CD4-positive, alpha-beta T cell treated with Interferon gamma for 1 hour (primary cell): ENCODE measurements around the gene NOTCH4.
"Not testable (repeated sequence)": the region's sequence is repeated elsewhere in the genome, so short reads cannot be mapped to it uniquely, and the experiment has no call there.

Source experiments
- DNase-seq: peaks from one replicate; pipeline ENCODE4 v3.0.0-alpha.2; 2020

The NOTCH4 gene

DNA sequence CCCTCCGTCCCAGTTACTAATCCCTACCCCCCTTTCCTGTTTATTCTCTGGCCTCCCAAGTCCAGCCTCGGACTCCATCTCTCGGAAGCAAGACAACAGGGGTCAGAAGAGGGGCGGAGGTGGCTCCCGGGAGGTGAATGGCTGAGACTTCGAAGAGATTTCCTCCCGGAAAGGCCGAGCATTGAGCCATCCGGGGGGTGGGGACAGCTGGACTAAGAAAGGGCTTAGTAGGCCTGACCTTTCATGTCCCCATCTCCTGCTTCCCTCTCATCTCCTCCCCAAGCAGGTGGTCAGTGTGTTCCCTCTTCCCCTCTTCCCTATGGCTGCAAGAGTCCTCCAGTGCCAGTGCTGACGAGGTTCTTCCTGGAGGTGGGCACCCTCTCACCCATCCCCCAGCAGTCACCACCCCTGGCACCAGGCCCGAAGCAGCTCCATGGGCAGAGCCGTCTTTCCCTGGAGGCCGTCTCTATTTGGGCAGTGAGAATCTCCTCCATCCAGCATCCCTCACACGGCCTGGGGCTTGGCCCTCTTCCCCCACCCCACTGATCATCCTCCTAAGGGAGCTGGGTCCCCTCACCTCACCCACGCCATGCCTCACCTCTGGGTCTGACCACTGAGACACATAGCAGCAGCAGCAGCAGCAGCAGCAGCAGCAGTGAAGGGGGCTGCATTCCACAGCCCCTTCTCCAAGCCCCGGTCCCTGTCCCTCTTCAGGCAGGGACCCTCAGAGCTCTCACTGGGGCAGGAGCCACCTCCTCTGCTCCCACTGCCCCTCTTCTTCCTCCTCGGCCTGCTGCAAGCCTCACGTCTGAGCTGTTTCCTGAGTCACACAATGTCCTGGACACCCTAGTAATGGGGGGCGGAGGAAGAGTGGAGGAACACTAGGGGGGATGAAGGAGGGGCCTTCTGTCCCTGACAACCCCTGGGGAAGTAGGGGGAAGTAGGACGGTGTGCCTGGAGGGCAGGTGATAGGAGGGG lies at the start of gene NOTCH4:
NOTCH4 (minus strand) TSS at position 810 of the 978 bp plus-strand sequence; CDS start at position 671, 139 bp downstream.
- DNase-seq, result no peak

DNA sequence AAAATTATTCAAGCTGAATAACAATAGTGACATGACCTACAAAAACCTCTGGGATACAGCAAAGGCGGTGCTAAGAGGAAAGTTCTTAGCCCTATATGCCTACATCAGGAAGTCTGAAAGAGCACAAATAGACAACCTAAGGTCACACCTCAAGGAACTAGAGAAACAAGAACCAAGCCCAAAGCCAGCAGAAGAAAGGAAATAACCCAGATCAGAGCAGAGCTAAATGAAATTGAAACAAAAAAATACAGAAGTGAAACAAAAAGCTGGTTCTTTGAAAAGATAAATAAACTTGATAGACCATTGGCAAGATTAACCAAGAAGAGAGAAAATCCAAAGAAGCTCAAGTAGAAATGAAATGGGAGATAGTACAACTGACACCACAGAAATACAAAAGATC lies 47.6 kb upstream of the NOTCH4 start:
- DNase-seq, result no peak

DNA sequence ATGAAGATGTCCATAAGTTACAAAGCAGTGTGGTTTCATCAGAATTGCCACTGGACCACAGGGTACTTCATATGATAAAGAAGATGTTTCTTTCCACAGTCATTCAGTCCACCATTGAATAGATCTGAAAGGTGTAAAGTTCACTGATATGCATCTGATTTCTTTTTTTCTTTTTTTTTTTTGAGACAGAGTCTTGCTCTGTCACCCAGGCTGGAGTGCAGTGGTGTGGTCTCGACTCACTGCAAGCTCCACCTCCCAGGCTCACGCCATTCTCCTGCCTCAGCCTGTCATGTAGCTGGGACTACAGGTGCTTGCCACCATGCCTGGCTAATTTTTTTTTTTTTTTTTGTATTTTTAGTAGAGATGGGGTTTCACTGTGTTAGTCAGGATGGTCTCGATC lies 44.6 kb upstream of the NOTCH4 start:
- DNase-seq, result peak; percentile 46

DNA sequence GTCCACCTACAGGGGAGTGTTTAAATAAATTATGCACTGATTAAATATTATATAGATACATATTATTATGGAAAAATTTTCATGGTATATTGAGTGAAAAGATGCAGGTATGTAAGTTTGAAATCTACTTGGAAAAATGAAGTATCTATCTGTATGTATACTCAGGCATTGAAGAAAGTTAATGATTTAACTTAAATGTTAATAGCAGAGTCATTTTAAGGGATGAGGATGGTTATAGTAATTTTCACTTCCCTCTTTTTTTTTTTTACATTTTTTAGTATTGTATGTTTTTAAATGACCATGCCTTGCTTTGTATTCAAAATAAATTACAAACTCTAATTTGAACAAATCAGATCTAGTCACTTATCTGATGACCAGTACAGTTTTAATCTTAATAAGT lies 43.2 kb upstream of the NOTCH4 start:
- DNase-seq, result no peak

DNA sequence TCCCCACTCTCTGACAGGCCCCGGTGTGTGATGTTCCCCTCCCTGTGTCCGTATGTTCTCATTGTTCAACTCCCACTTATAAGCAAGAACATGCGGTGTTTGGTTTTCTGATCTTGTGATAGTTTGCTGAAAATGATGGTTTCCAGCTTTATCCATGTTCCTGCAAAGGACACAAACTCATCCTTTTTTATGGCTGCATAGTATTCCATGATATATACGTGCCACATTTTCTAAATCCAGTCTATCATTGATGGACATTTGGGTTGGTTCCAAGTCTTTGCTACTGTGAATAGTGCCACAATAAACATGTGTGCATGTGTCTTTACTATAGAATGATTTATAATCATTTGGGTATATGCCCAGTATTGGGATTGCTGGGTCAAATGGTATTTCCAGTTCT lies 33.4 kb upstream of the NOTCH4 start:
- DNase-seq, result not testable (repeated sequence)

DNA sequence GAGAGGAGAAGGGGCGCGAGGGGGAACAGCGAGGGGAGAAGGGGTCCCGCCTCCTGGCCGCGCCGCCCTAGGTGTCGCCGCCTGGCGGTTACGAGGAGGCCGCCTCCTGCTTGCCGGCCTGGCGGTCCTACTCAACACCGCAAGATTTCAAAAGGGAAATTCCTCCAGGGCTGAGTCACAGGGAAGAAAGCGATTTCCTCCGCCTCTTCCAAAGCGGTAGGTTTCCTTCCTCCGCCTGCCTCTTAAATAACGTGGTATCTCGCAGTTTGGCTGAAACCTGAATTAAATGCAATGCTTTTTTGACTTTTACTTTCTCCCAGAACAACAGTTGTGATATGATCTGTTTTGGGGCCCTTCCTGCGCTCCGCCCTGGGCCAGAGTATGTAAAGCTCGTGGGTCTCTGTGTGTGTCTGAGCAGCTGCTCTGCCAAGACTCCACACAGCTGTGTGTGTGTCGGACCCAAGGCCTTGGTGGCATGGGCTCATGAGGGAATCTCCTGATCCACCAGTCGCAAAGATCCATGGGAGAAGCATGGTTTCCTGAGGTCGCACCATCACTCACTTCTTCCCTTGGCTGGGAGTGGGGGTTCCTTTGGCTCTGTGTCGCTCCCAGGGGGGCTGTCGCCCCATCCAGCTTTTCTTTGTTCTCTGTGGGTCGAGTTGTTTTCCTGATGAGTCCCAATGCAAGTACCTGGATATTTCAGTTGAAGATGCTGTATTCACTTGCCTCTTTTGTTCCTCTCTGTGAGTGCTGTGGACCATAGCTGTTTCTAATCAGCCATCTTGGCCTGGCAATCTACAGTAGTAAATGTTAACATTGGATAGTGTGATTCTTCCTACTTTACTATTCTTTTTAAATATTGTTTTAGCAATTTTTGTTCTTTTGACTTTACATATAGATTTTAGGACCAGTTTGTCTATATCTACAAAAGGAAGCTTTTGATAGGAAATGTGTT lies 31.6 kb upstream of the NOTCH4 start:
- DNase-seq, result peak; percentile 61

DNA sequence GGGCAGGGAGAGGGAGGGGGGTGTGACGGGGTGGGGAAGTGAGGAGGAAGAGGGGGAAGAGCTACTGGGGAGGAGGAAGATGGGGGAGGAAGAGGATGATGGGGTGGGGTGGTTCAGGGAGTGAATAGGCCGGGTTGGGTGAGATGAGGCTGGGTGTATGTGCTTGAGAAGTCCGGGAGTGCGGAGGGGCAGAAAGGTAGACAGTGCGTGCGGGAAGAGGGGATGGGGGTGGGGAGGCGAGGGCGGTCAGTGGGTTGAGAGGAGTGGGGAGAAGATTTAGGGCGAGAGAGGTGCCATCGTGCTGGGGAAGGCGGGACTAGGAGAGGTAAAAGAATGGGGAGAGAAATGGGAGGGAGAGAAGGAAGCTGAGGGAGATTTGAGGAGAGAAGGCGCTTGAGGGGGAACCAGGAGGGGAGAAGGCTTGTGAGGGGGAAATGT lies 30.9 kb upstream of the NOTCH4 start:
- no peak for DNase-seq

DNA sequence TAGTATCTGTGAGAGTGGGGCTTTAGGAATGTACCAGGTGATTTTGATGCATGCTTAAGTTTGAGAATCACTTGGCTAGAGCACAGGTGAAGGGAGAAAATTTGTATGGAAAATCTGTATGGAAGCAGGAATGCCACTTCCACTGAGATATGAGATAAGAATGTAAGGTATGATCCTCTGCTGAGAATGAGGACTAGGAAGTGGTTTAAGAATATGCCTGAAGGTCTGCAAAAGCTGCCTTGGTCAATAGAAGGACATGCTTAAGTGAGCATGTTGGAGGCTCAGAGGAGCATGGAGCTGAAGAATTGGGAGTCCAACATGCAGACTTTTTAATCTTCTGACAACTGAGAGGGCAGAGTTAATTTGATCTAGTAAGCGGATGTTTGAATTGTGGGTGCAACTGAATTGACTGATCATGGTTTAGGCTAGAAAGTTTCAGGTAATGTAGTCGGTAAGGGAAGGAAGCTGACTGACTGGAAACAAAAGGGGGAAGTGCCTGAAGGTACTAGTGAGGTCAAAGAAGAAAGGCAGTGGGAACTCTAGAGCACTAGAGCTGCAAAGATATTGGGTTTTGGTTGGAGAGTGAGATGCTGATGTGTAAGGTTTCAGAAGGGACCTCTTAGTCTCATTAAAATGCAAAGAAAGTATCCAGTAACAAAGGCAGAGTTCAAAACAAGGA lies 28.6 kb upstream of the NOTCH4 start:
- DNase-seq, result no peak

DNA sequence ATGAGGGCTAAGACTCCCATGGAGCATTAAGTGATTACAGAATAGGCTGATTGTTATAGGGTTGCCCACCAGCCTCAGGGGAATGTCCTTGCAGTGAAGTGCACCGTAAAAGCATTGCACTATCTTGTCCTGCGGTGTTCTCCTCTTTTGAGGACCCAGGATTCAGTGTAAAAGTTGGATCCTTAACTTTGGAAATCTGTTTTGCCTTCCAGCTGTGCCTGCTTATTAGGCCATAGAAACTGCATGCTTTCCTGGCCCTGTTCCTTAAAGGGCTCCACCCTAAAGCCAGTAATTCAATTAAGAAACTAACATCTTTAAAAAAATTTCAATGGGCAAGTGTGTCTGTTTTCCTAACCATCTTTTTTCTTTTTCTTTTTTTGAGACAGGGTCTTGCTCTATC lies 25.4 kb upstream of the NOTCH4 start:
- no peak for DNase-seq

DNA sequence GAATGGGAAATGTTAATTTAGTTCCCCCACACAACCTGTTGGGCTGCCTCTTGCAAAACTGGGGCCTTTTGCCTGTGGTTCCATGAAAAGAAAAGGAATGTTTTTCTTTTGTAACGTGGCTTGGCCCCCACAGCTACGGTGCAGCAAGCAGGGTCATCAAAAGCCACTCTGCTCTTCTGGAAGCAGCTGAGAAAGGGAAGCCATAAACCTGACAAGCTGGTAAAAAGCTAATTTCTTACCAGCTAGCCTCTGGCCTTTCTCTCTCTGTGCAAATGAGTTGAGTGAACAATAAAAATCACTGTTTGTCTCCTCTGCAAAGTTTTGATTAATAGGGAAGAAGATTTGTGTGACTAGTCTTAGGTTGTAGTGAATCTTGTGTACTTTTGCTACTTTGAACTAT lies 23.5 kb upstream of the NOTCH4 start:
- DNase-seq, result no peak

DNA sequence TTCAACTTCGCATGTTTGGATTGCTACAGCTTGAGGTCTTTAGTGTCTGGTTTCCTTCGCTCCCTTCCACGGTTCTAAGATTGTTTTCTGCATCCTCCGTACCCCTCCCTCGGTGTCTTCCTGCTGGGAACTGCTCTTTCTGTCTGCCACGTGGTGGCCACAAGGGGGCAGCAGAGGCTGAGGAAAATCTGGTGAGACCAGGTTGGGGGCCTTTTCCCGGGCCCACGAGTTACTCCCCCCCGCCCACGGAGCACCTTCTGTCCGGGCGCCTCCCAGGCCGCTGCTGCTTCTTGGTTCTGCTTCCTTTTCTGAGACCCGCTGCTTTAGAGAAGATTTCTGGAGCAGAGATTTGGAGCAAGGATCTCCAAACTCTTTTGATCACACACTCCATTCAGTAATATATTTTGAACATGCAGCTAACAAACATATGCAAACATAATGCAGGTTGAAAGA lies 21.1 kb upstream of the NOTCH4 start:
- DNase-seq, result peak; percentile 72

DNA sequence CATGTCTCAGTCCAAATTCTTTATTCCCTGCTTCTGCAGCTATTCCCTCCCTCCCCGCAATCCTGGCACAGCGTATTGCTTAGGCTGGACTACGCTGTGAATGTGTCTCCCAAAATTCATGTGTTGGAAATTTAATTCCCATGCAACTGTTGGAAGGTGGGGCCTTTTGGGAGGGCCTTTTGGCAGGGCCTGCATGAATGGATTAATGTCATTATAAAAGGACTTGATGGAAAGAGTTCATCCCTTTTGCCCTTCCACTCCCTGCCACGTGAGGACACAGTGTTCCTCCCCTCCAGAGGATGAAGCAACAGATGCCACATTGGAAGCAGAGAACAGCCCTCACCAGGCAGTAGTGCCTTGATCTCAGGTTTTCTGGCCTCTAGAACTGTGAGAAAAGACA lies 20.4 kb upstream of the NOTCH4 start:
- DNase-seq, result no peak

DNA sequence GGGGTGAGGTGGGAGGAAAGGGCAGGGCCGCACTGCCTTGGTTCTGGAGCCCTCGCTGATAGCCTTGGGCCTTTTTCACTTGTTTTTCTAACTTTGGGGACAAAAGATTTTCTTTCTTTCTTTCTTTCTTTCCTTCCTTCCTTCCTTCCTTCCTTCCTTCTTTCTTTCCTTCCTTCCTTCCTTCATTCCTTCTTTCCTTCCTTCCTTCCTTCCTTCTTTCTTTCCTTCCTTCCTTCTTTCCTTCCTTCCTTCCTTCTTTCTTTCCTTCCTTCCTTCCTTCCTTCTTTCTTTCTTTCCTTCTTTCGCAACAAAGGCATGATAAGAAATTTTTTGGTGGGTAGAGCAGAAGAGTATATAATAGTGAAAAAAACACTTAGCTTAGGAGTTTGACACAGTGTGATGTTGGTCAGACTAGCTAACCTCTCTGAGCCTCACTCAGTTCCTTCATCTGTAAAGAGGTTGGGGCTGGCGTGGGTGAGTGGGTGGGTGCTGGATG lies 18.5 kb upstream of the NOTCH4 start:
- DNase-seq, result not testable (repeated sequence)

DNA sequence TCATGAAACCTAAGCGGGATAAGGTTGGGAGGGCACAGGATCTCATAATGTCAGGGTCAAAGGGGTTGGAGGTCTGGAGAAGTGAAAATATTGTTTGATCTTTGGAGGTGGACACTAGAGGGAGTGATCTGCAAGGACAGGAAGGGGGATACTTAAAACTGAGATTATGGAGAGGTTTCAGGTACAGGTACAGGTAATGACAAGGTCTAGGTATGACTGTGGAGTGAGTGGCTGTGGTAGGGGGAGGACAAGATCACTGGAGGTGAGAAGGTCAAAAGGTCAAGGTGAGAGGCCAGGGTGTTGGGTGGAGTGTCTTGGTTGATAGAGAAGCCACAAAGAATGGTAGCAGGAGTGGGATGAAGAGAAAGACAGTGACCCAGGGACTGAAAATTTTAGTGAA lies 16.8 kb upstream of the NOTCH4 start:
- no peak for DNase-seq

DNA sequence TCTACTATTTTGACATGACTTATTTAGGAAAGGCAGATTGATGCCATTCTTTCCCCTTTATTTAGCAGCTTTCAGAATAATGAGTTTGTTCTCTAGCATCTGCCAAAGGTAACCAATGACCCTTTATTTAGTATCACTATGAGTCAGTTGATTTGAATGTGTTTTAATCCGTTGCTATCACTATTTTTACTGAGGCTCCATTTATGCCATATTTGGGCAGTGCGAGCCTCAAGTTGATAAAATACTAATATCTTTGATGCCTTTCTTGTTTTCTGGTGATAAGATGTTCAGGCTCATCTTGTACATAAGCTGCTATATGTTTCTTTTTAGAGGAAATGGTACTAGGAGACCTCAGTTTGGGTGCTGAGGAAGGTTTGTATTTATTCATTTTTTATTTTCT lies 15.6 kb upstream of the NOTCH4 start:
- no peak for DNase-seq

DNA sequence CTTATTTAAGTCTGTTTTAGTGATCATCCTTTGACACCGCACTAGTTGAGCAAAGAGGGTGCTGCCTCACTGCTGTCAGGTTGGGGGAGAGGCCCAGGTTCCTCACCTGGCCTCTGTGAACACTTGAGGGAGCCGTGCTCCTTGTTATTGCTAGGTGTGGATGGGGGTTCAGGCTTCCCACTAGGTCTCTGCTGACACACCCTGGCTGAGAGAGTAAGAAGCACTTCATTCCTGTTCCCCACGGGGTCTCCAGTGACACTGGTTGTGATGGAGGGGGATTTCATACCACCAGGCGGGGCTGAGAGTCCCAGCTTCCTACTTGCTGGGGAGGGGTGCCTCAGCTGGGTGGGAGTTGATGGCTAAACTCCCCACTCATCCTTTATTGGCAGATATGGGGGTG lies 11.1 kb upstream of the NOTCH4 start:
- no peak for DNase-seq

DNA sequence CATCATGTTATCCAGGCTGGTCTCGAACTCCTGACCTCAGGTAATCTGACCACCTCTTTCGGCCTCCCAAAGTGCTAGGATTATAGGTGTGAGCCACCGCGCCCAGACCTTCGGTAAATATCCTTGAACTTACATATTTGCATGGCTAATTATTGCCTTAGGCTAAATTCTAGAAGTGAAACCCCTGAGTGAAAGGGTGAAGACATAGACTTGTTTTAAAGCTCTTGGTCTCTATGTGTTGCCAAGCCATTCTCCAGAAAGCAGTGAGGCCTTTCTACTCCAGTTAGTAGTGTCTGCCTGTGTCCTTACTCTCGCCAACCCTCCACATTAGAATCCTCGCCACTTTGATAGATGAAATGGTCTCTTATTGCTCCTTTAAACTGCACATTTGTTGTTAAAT lies 2.6 kb upstream of the NOTCH4 start:
- DNase-seq, result no peak

DNA sequence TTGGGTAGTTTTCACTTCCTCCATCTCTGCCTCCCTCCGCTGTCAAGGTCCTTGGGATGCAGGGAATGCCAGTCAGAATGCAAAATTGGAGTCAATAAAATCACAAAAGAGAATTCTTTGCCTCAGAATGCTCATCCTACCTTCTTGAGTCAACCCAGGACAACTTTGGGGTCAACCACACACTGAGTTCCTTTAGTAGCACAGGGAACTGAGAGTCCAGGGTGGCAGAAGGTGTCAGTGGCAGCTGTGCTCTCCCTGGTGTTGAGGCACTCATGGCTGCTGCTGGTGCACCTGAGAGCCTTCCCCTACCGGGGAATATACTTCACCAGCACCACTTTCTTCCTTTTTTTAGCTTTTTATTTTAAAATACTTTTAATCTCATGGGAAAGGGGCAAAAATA lies 829 bp upstream of the NOTCH4 start:
- no peak for DNase-seq

DNA sequence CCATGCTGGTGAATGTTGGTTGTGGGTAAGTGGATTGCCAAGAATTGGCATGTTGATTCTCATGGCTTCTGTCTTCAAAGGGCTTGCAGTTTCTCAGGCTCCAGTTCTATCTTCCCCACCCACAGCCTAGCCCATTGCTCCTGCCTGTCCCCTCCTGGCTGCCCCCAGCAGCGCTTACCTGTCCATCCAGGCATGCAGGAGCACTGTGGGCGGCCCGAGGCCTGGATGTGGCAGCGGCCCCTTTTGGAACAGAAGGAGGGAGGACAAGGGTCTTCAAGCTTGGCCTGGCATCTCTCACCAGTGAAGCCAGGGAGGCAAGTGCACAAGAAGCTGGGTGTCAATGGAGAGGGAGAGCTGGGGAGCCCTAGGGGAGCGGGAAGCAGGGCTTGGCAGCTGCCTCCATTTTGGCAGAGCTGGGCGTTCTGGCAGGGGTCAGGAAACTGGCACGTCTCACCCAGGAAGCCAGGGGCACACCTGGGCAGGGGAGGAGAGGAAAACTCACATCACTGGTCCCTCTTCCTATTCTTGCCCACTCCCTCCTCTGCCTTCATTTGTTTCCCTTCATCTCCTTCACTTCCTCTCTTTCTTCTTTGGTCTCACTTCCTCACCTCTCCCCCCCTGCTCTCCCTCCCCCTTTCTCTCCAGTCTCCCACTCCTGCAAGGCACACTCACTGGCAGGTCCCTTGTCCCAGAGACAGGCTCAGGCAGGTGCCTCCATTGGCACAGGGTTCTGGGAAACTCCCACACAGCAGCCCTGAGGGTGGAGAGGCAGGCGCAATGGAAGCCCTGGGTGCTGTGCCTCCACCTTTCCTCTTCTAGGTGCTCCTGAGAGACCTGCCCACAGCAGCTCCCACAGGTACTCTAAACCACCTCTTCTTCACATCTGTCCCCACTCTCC lies 1.3 kb downstream of the NOTCH4 start:
- no peak for DNase-seq

DNA sequence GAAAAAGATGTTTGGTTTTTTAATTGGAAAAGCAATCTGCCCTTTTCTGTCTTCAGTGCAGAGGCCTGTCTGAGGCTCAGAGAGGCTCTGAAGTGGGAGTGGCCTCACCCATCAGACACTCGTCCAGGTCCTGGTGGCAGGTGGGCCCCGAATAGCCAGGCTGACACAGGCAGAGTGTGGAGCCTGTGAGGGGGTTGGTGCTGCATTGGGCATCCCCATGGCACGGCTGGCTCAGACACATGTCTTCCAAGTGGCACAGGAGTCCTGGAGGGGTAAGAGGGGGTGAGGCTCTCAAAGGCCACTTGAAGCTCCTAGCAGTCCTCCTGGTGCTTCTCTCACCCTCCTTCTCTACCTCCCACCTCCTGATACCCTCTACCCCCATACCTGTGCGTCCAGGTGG lies 3.8 kb downstream of the NOTCH4 start:
- DNase-seq, result no peak

DNA sequence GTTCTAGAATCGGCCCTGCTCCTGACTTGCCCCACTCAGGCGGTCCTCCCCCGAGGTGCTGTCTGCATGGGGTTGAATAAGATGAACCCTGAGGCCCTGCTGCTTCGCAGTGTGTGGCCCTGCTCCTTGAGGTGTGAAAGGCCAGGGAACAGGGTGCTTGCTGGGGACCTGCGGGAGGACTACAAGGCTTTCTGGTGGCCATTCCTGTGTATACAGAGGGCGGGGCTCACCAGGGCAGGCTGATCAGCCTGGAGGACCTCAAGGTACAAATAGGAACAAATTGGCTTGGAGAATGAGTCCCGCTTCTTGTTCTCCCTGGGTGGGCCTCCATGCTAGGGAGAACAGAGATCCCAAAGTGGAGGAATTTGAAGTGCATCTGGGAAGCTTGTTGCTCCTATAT lies 5.7 kb downstream of the NOTCH4 start:
- no peak for DNase-seq

DNA sequence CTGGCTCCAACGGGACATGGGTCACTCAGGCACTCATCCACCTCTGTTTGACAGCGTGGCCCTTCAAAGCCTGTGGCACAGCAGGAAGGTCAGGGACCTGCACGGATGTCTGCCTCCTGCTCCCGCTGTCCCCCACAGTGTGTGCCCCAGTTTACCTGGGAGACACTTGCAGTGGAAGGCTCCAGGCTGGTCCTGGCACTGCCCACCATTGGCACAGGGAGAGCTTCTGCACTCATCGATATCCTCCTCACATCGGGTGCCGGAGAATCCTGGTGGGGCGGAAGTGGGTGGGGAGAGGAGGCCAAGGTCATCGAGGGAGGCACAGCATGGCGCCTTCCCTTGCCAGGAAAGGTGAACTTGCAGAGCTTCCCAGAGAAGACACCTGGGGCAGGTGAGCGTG lies 6.9 kb downstream of the NOTCH4 start:
- DNase-seq, result no peak
